Loucy (cell line): ENCODE measurements around the gene SBF2.

Experiments used
- H2AFZ ChIP-seq: fragments of 200-600 bp; sonication (generic); 2 replicates; pipeline ENCODE4 v1.6.0; 2016; ENCODE audit warnings: antibody characterized with exemption, mild to moderate bottlenecking, low read length, moderate library complexity
- H3F3A ChIP-seq: fragments of 200-600 bp; 2 replicates; pipeline ENCODE4 v1.6.0; 2016; ENCODE audit warnings: antibody characterized with exemption, low read depth, mild to moderate bottlenecking
- H3K27me3 ChIP-seq: fragments of 200-600 bp; sonication (generic); 2 replicates; pipeline ENCODE4 v1.6.1; 2014; ENCODE audit warnings: low read length, mild to moderate bottlenecking; ENCODE audit not compliant: insufficient read depth, poor library complexity, severe bottlenecking
- H3K36me3 ChIP-seq: fragments of 200-600 bp; sonication (generic); 2 replicates; pipeline ENCODE4 v1.6.1; 2016; ENCODE audit warnings: low read length; ENCODE audit not compliant: insufficient read depth
- H3K4me1 ChIP-seq: fragments of 200-600 bp; sonication (generic); 2 replicates; pipeline ENCODE4 v1.5.1; 2014; ENCODE audit warnings: low read length, mild to moderate bottlenecking; ENCODE audit not compliant: insufficient read depth, poor library complexity, severe bottlenecking
- H3K4me2 ChIP-seq: fragments of 200-600 bp; sonication (generic); 2 replicates; pipeline ENCODE4 v1.6.0; 2014; ENCODE audit warnings: antibody characterized with exemption, low read length, low read depth, mild to moderate bottlenecking; ENCODE audit not compliant: poor library complexity, severe bottlenecking
- H3K4me3 ChIP-seq: fragments of 200-600 bp; sonication (generic); 2 replicates; pipeline ENCODE4 v1.5.1; 2014; ENCODE audit warnings: low read length, mild to moderate bottlenecking, mixed read lengths; ENCODE audit not compliant: poor library complexity, severe bottlenecking
- H3K79me2 ChIP-seq: fragments of 200-600 bp; sonication (generic); 2 replicates; pipeline ENCODE4 v1.6.1; 2014; ENCODE audit warnings: low read length; ENCODE audit not compliant: insufficient read depth
- H3K9ac ChIP-seq: fragments of 200-600 bp; sonication (generic); 2 replicates; pipeline ENCODE4 v1.6.0; 2014; ENCODE audit warnings: mild to moderate bottlenecking, low read depth, low read length, moderate library complexity; ENCODE audit not compliant: poor library complexity, severe bottlenecking
- H3K9me2 ChIP-seq: fragments of 200-600 bp; sonication (generic); replicated peaks from 2 replicates; pipeline ENCODE4 v1.6.1; 2016; ENCODE audit warnings: low read depth, low read length, mixed read lengths
- H3K9me3 ChIP-seq: fragments of 200-600 bp; sonication (generic); 2 replicates; pipeline ENCODE4 v1.6.1; 2014; ENCODE audit warnings: mild to moderate bottlenecking, antibody characterized with exemption, low read length, low read depth; ENCODE audit not compliant: insufficient read depth
- H4K20me1 ChIP-seq: fragments of 200-600 bp; sonication (generic); 2 replicates; pipeline ENCODE4 v1.6.0; 2014; ENCODE audit warnings: antibody characterized with exemption, low read length, mild to moderate bottlenecking; ENCODE audit not compliant: insufficient read depth, poor library complexity, severe bottlenecking
- EZH2phosphoT487 ChIP-seq: fragments of 200-600 bp; IDR thresholded peaks from 2 replicates; pipeline ENCODE4 v1.6.1; 2018; ENCODE audit warnings: antibody characterized with exemption, mild to moderate bottlenecking, moderate library complexity, borderline replicate concordance
- TF ChIP-seq, protein P1 (sequence below): fragments of 200-600 bp; sonication (generic); conservative IDR thresholded peaks from 2 replicates; pipeline ENCODE4 v1.5.1; 2014; ENCODE audit warnings: mild to moderate bottlenecking, antibody characterized with exemption, low read length

Gene SBF2

DNA sequence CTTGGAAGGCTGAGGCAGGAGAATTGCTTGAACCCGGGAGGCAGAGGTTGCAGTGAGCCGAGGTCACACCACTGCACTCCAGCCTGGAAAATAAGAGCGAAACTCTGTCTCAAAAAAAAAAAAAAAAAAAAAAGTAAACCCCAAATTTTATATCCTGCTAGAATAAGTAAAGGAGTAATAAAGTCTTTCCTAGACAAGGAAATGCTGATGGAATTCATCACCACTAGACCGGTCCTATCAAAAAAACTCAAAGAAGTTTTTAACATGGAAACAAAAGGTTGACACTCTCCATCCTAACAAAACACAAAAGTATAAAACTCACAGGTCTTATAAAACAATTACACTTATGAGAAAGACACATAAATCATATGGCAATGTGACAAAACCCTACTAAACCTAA is 213.9 kb downstream of the SBF2 start:
- Histone ChIP-seq H2AFZ (no peak overlapping the region), H3F3A (no peaks in the 10 kb centered on the region), H3K4me2 (no peak overlapping the region), H3K9me3 (no peaks in the 10 kb centered on the region), H3K9ac (no peak overlapping the region), H4K20me1 (no peaks in the 10 kb centered on the region), H3K9me2 (no peaks in the 10 kb centered on the region), H3K4me3 (no peak overlapping the region), H3K79me2 (no peaks in the 10 kb centered on the region), H3K36me3 (no peaks in the 10 kb centered on the region), H3K27me3 (no peaks in the 10 kb centered on the region), H3K4me1 (no peaks in the 10 kb centered on the region)
- TF ChIP-seq EZH2phosphoT487, result no peak
- TF ChIP-seq, protein P1, sequence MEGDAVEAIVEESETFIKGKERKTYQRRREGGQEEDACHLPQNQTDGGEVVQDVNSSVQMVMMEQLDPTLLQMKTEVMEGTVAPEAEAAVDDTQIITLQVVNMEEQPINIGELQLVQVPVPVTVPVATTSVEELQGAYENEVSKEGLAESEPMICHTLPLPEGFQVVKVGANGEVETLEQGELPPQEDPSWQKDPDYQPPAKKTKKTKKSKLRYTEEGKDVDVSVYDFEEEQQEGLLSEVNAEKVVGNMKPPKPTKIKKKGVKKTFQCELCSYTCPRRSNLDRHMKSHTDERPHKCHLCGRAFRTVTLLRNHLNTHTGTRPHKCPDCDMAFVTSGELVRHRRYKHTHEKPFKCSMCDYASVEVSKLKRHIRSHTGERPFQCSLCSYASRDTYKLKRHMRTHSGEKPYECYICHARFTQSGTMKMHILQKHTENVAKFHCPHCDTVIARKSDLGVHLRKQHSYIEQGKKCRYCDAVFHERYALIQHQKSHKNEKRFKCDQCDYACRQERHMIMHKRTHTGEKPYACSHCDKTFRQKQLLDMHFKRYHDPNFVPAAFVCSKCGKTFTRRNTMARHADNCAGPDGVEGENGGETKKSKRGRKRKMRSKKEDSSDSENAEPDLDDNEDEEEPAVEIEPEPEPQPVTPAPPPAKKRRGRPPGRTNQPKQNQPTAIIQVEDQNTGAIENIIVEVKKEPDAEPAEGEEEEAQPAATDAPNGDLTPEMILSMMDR, result no peak

DNA sequence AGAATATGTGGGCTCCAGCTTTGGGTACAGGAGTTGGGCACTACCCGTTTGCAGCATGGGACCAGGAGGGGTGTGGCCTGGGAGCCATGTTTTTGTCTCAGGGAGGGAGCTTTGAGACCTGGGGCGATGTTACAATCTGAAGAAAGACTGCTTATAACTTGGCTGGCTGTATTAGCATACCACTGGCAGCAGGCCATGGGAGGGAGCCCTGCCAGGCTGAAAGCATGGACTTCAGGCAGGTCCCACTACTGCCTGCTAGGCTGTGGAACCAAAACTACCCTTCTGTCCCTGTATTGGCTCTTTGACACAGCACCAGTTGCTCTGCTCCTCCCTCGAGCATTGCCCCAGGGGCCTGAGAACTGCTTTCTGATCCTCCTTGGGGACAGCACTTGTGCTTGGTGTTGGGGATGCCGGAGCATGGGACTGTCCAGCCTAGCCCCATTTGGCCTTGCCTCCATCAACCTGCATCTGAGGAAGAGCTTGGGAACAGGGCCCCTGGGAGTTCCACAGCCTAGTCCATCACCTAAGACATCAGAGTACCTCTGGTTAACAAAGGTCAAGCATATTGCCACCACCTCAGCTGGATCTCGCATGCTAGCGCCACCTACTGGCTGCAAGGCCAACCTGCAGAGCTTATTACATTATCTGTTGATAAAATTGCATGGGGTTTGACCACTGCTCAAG is 217.4 kb downstream of the SBF2 start:
- no peak overlapping the region for H3K9ac ChIP-seq
- H3K27me3 ChIP-seq, result no peaks in the 10 kb centered on the region
- no peaks in the 10 kb centered on the region for H3F3A ChIP-seq
- no peak for TF ChIP-seq EZH2phosphoT487
- TF ChIP-seq, protein P1, result peak; percentile 86
- no peak overlapping the region for H3K4me2 ChIP-seq
- no peaks in the 10 kb centered on the region for H4K20me1 ChIP-seq
- H2AFZ ChIP-seq, result no peak overlapping the region
- no peaks in the 10 kb centered on the region for H3K9me3 ChIP-seq
- H3K9me2 ChIP-seq, result no peaks in the 10 kb centered on the region
- H3K79me2 ChIP-seq, result no peaks in the 10 kb centered on the region
- H3K4me3 ChIP-seq, result no peak overlapping the region
- no peaks in the 10 kb centered on the region for H3K36me3 ChIP-seq
- no peaks in the 10 kb centered on the region for H3K4me1 ChIP-seq

DNA sequence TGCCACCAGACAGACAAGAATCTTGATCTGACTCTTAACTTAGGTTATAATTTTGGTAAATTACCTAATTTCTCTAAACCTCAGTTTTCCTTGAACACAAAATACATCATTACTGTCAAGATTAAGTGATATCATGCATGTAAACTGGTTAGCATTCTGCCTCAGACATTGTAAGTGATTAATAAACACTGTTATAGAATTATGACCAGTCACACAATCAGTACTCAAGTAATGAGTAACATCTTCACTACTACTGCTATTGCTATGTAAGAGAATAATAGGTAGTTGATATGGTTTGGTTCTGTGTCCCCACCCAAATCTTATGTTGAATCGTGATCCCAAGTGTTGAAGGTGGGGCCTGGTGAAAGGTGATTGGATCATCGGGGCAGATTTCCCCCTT is 218.9 kb downstream of the SBF2 start:
- Histone ChIP-seq H2AFZ (no peak overlapping the region), H3K9me3 (no peaks in the 10 kb centered on the region), H3K4me1 (no peaks in the 10 kb centered on the region), H3K9ac (no peak overlapping the region), H3K4me3 (no peak overlapping the region), H3K9me2 (no peaks in the 10 kb centered on the region), H4K20me1 (no peaks in the 10 kb centered on the region), H3K36me3 (no peaks in the 10 kb centered on the region), H3K4me2 (no peak overlapping the region), H3K79me2 (no peaks in the 10 kb centered on the region), H3F3A (no peaks in the 10 kb centered on the region), H3K27me3 (no peaks in the 10 kb centered on the region)
- TF ChIP-seq EZH2phosphoT487, result no peak
- TF ChIP-seq, protein P1, result no peak
